SK-N-MC (cell line): ENCODE data around the gene MEF2D.

Source experiments
- DNase-seq: peaks from one replicate; pipeline ENCODE4 v3.0.0-alpha.2; 2011; ENCODE audit warnings: low read depth, low spot score
- H3K27ac ChIP-seq: fragments of 200-600 bp; sonication (generic); 2 replicates; pipeline ENCODE4 v1.5.1; 2016; ENCODE audit warnings: mixed run types
- H3K36me3 ChIP-seq: fragments of 200-600 bp; sonication (generic); 2 replicates; pipeline ENCODE4 v1.6.1; 2017; ENCODE audit warnings: antibody characterized with exemption, low read length, mixed read lengths; ENCODE audit not compliant: insufficient read depth
- H3K4me3 ChIP-seq: fragments of 200-600 bp; sonication (generic); 2 replicates; pipeline ENCODE4 v1.5.1; 2016
- H3K9ac ChIP-seq: fragments of 200-600 bp; sonication (generic); 2 replicates; pipeline ENCODE4 v1.8.0; 2017; ENCODE audit warnings: mixed run types, mixed read lengths; ENCODE audit not compliant: insufficient read length
- H3K9me3 ChIP-seq: fragments of 200-600 bp; sonication (generic); 2 replicates; pipeline ENCODE4 v1.6.1; 2017; ENCODE audit warnings: low read depth, mild to moderate bottlenecking, antibody characterized with exemption, low read length, moderate library complexity, mixed read lengths
- EZH2 ChIP-seq: fragments of 200-600 bp; sonication (generic); IDR thresholded peaks from one replicate; pipeline ENCODE4 v1.6.1; 2017; ENCODE audit warnings: antibody characterized with exemption
- FOXP2 ChIP-seq: optimal IDR thresholded peaks from 2 replicates; pipeline ENCODE3; 2011; ENCODE audit warnings: mild to moderate bottlenecking, moderate library complexity; ENCODE audit not compliant: insufficient read depth; ENCODE audit errors: extremely low read length, control extremely low read depth
- POLR2AphosphoS5 ChIP-seq: IDR thresholded peaks from 2 replicates; pipeline ENCODE4 v1.6.1; 2012; ENCODE audit warnings: mild to moderate bottlenecking, low read depth, low read length, borderline replicate concordance

The MEF2D gene

GRCh38 chr1:156465747-156466365 lies 34.7 kb downstream of the MEF2D start:
- H3K4me3 ChIP-seq: no peak overlapping the region
- DNase-seq: no peak
- no peak for TF ChIP-seq FOXP2
- TF ChIP-seq POLR2AphosphoS5: no peak
- TF ChIP-seq EZH2: no peak
- H3K27ac ChIP-seq: no peak overlapping the region
- H3K36me3 ChIP-seq: peaks cover 7% of the 10 kb centered on the region; the same call in 1 of the 2 replicates
- H3K9ac ChIP-seq: no peak overlapping the region
- H3K9me3 ChIP-seq: no peaks in the 10 kb centered on the region

- Histone ChIP-seq H3K9me3 (no peaks in the 10 kb centered on the region), H3K27ac (no peak overlapping the region), H3K9ac (no peak overlapping the region), H3K36me3 (peaks cover 7% of the 10 kb centered on the region; the same call in 1 of the 2 replicates), H3K4me3 (no peak overlapping the region)
- DNase-seq: no peak
- TF ChIP-seq FOXP2 (no peak), EZH2 (no peak), POLR2AphosphoS5 (no peak)
Observed at GRCh38 chr1:156464825-156465452, 35.6 kb downstream of the MEF2D start.

- no peak for DNase-seq
- Histone ChIP-seq H3K4me3 (no peak overlapping the region), H3K9ac (no peak overlapping the region), H3K27ac (no peak overlapping the region), H3K9me3 (no peaks in the 10 kb centered on the region), H3K36me3 (peaks cover 7% of the 10 kb centered on the region; the same call in 1 of the 2 replicates)
- TF ChIP-seq POLR2AphosphoS5 (no peak), EZH2 (no peak), FOXP2 (no peak)
Observed at GRCh38 chr1:156464335-156464734, 36.2 kb downstream of the MEF2D start.

- Histone ChIP-seq H3K4me3 (no peak overlapping the region), H3K9ac (no peak overlapping the region), H3K9me3 (no peaks in the 10 kb centered on the region), H3K27ac (no peak overlapping the region), H3K36me3 (peaks cover 7% of the 10 kb centered on the region; the same call in 1 of the 2 replicates)
- TF ChIP-seq FOXP2 (no peak), EZH2 (no peak), POLR2AphosphoS5 (no peak)
- no peak for DNase-seq
Observed at GRCh38 chr1:156463874-156464273, 36.7 kb downstream of the MEF2D start.

GRCh38 chr1:156462954-156463795 lies 37.4 kb downstream of the MEF2D start:
- H3K9me3 ChIP-seq: no peaks in the 10 kb centered on the region
- no peak overlapping the region for H3K9ac ChIP-seq
- H3K4me3 ChIP-seq: no peak overlapping the region
- peaks cover 3% of the 10 kb centered on the region; the same call in 1 of the 2 replicates for H3K36me3 ChIP-seq
- no peak overlapping the region for H3K27ac ChIP-seq
- TF ChIP-seq EZH2 (no peak), FOXP2 (no peak), POLR2AphosphoS5 (no peak)
- no peak for DNase-seq

GRCh38 chr1:156461781-156462647 lies 38.6 kb downstream of the MEF2D start:
- Histone ChIP-seq H3K4me3 (no peak overlapping the region), H3K27ac (no peak overlapping the region), H3K9me3 (no peaks in the 10 kb centered on the region), H3K36me3 (no peaks in the 10 kb centered on the region), H3K9ac (no peak overlapping the region)
- TF ChIP-seq POLR2AphosphoS5: no peak
- TF ChIP-seq FOXP2: no peak
- TF ChIP-seq EZH2: no peak
- no peak for DNase-seq

GRCh38 chr1:156461109-156461508 lies 39.5 kb downstream of the MEF2D start:
- Histone ChIP-seq H3K27ac (no peak overlapping the region), H3K36me3 (no peaks in the 10 kb centered on the region), H3K4me3 (no peak overlapping the region), H3K9me3 (no peaks in the 10 kb centered on the region), H3K9ac (no peak overlapping the region)
- TF ChIP-seq FOXP2: no peak
- no peak for TF ChIP-seq EZH2
- no peak for TF ChIP-seq POLR2AphosphoS5
- no peak for DNase-seq
